ENCODE results near the gene CR1L. TPM values are rescaled to one million over a fixed set of nuclear protein-coding genes. Genes with fewer than 3 reads are reported as not detected.
"Not testable (repeated sequence)": the region's sequence is repeated elsewhere in the genome, so short reads cannot be mapped to it uniquely, and the experiment has no call there.

Gene CR1L
- polyA plus RNA-seq, 3 donors, result 0.96 to 1.6 (median 1.4) TPM

GRCh38 chr1:207676153-207676552, 31.2 kb downstream of the CR1L start:
- no peak for DNase-seq (ENCODE audit: low read depth in 3 of 3, low spot score in 2 of 3)

- not testable (repeated sequence) for DNase-seq (ENCODE audit: low read depth in 3 of 3, low spot score in 2 of 3)
Observed at GRCh38 chr1:207680590-207681388, 35.9 kb downstream of the CR1L start.

- DNase-seq (ENCODE audit: low read depth in 3 of 3, low spot score in 2 of 3), result not testable (repeated sequence)
Observed at GRCh38 chr1:207682872-207683434, 38.0 kb downstream of the CR1L start.

- DNase-seq (ENCODE audit: low read depth in 3 of 3, low spot score in 2 of 3), result not testable (repeated sequence)
Observed at GRCh38 chr1:207690551-207690950, 45.6 kb downstream of the CR1L start.

GRCh38 chr1:207691010-207691409, 46.1 kb downstream of the CR1L start:
- DNase-seq (ENCODE audit: low read depth in 3 of 3, low spot score in 2 of 3), result no peak

- DNase-seq (ENCODE audit: low read depth in 3 of 3, low spot score in 2 of 3), result no peak
Observed at GRCh38 chr1:207691841-207692240, 46.9 kb downstream of the CR1L start.

GRCh38 chr1:207692291-207692690, 47.4 kb downstream of the CR1L start:
- DNase-seq (ENCODE audit: low read depth in 3 of 3, low spot score in 2 of 3), result not testable (repeated sequence)

GRCh38 chr1:207695891-207696290, 51.0 kb downstream of the CR1L start:
- DNase-seq (ENCODE audit: low read depth in 3 of 3, low spot score in 2 of 3), result no peak

GRCh38 chr1:207698822-207699483, 54.0 kb downstream of the CR1L start:
- peak in 2 of 3 donors; percentile 19 to 23 for DNase-seq (ENCODE audit: low read depth in 3 of 3, low spot score in 2 of 3)

GRCh38 chr1:207702317-207702716, 57.4 kb downstream of the CR1L start:
- DNase-seq (ENCODE audit: low read depth in 3 of 3, low spot score in 2 of 3), result no peak

GRCh38 chr1:207703712-207704111, 58.8 kb downstream of the CR1L start:
- no peak for DNase-seq (ENCODE audit: low read depth in 3 of 3, low spot score in 2 of 3)

- DNase-seq (ENCODE audit: low read depth in 3 of 3, low spot score in 2 of 3), result not testable (repeated sequence)
Observed at GRCh38 chr1:207708004-207708403, 63.1 kb downstream of the CR1L start.

- DNase-seq (ENCODE audit: low read depth in 3 of 3, low spot score in 2 of 3), result no peak
Observed at GRCh38 chr1:207711285-207711684, 66.4 kb downstream of the CR1L start.

GRCh38 chr1:207712701-207713100, 67.8 kb downstream of the CR1L start:
- DNase-seq (ENCODE audit: low read depth in 3 of 3, low spot score in 2 of 3), result not testable (repeated sequence)

GRCh38 chr1:207713529-207713928, 68.6 kb downstream of the CR1L start:
- DNase-seq (ENCODE audit: low read depth in 3 of 3, low spot score in 2 of 3), result no peak

GRCh38 chr1:207719234-207719633, 74.3 kb downstream of the CR1L start:
- DNase-seq (ENCODE audit: low read depth in 3 of 3, low spot score in 2 of 3), result no peak

- not testable (repeated sequence) for DNase-seq (ENCODE audit: low read depth in 3 of 3, low spot score in 2 of 3)
Observed at GRCh38 chr1:207728200-207728858, 83.4 kb downstream of the CR1L start.

- DNase-seq (ENCODE audit: low read depth in 3 of 3, low spot score in 2 of 3), result peak in 1 of 3 donors; percentile 15
Observed at GRCh38 chr1:207737503-207738157, 92.7 kb downstream of the CR1L start.

GRCh38 chr1:207738158-207738659, 93.3 kb downstream of the CR1L start:
- DNase-seq (ENCODE audit: low read depth in 3 of 3, low spot score in 2 of 3), result peak in 1 of 3 donors; percentile 27

GRCh38 chr1:207740207-207740606, 95.3 kb downstream of the CR1L start:
- DNase-seq (ENCODE audit: low read depth in 3 of 3, low spot score in 2 of 3), result no peak
